HL-60 (cell line): ENCODE measurements around the gene ROBO1.

Source experiments
- DNase-seq, 2 experiments: peaks; one replicate each; pipeline ENCODE4 v3.0.0-alpha.2; 2010 to 2020; ENCODE audit warnings: low read depth in 1 of 2, low spot score in 1 of 2
- H3K27ac ChIP-seq: fragments of 250-450 bp; sonication (Bioruptor Pico); replicated peaks from 2 replicates; pipeline ENCODE4 v1.5.1; 2020; ENCODE audit warnings: mild to moderate bottlenecking, moderate library complexity
- H3K27me3 ChIP-seq: fragments of 250-450 bp; sonication (Bioruptor Pico); 2 replicates; pipeline ENCODE4 v1.5.1; 2021; ENCODE audit warnings: mild to moderate bottlenecking, moderate library complexity; ENCODE audit not compliant: insufficient read depth, poor library complexity, severe bottlenecking
- H3K4me3 ChIP-seq: replicated peaks from 2 replicates; pipeline ENCODE4 v1.5.1; 2011; ENCODE audit warnings: mild to moderate bottlenecking, control low read depth, low read length; ENCODE audit not compliant: insufficient read depth
- CTCF ChIP-seq: IDR thresholded peaks from one replicate; pipeline ENCODE4 v1.5.1; 2011; ENCODE audit warnings: low read length, control low read depth, inconsistent platforms; ENCODE audit not compliant: insufficient read depth
- GABPA ChIP-seq: IDR thresholded peaks from 2 replicates; pipeline ENCODE4 v1.6.1; 2012; ENCODE audit warnings: low read depth
- POLR2AphosphoS5 ChIP-seq: IDR thresholded peaks from 2 replicates; pipeline ENCODE4 v1.6.1; 2012; ENCODE audit warnings: low read depth
- SPI1 ChIP-seq: IDR thresholded peaks from 2 replicates; pipeline ENCODE4 v1.6.1; 2012; ENCODE audit warnings: low read depth, mild to moderate bottlenecking, borderline replicate concordance
- TF ChIP-seq, protein P1 (sequence below): IDR thresholded peaks from 2 replicates; pipeline ENCODE4 v1.6.1; 2012; ENCODE audit warnings: low read depth; ENCODE audit not compliant: insufficient replicate concordance

Gene ROBO1

GRCh38 chr3:79066481-79066880 is 701.3 kb downstream of the ROBO1 start:
- H3K4me3 ChIP-seq: no peak overlapping the region
- no peak overlapping the region for H3K27ac ChIP-seq
- no peaks in the 10 kb centered on the region for H3K27me3 ChIP-seq
- no peak for DNase-seq
- no peak for TF ChIP-seq POLR2AphosphoS5
- TF ChIP-seq, protein P1, sequence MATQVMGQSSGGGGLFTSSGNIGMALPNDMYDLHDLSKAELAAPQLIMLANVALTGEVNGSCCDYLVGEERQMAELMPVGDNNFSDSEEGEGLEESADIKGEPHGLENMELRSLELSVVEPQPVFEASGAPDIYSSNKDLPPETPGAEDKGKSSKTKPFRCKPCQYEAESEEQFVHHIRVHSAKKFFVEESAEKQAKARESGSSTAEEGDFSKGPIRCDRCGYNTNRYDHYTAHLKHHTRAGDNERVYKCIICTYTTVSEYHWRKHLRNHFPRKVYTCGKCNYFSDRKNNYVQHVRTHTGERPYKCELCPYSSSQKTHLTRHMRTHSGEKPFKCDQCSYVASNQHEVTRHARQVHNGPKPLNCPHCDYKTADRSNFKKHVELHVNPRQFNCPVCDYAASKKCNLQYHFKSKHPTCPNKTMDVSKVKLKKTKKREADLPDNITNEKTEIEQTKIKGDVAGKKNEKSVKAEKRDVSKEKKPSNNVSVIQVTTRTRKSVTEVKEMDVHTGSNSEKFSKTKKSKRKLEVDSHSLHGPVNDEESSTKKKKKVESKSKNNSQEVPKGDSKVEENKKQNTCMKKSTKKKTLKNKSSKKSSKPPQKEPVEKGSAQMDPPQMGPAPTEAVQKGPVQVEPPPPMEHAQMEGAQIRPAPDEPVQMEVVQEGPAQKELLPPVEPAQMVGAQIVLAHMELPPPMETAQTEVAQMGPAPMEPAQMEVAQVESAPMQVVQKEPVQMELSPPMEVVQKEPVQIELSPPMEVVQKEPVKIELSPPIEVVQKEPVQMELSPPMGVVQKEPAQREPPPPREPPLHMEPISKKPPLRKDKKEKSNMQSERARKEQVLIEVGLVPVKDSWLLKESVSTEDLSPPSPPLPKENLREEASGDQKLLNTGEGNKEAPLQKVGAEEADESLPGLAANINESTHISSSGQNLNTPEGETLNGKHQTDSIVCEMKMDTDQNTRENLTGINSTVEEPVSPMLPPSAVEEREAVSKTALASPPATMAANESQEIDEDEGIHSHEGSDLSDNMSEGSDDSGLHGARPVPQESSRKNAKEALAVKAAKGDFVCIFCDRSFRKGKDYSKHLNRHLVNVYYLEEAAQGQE: no peak
- TF ChIP-seq GABPA: no peak
- TF ChIP-seq SPI1: no peak
- no peak for TF ChIP-seq CTCF

DNA sequence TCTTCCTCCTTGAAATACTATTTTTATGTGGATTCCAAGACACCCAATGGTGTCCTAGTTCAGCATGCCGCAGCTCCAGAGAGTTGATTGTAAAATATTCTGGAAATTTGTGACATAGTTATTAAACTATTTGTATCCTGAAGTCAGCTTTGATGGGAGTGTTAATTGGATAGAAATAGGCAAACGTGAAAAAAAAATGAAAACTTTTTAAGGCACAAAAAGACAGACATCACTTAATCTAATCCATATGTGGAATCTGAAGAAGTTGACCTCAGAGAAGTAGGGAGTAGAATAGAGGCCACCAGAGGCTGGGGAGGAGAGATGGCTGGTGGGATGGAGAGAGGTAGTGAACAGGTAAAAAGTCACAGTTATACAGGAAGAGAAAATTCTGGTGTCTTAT is 704.2 kb downstream of the ROBO1 start:
- no peak overlapping the region for H3K27ac ChIP-seq
- TF ChIP-seq SPI1: no peak
- TF ChIP-seq, protein P1: no peak
- no peak for TF ChIP-seq CTCF
- no peak for TF ChIP-seq POLR2AphosphoS5
- no peak for TF ChIP-seq GABPA
- H3K27me3 ChIP-seq: no peaks in the 10 kb centered on the region
- DNase-seq: no peak
- no peak overlapping the region for H3K4me3 ChIP-seq

DNA sequence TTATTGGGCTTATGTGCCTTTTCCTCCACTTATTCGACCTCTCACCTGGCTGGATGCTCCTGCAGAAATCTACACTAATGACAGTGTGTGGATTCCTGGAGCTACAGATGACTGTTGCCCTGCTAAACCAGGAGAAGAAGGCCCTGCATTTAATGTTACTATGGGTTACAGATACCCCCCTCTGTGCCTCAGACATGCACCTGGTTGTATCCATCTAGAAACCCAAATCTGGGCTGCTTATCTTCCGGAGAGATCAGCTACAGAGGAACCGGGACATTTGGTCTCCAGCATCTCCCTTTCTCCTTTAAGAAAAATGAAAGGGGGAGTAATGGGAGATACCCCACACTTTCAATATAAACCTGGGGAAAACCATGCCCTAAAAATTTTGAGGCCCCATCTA is 710.0 kb downstream of the ROBO1 start:
- no peak overlapping the region for H3K4me3 ChIP-seq
- no peaks in the 10 kb centered on the region for H3K27me3 ChIP-seq
- DNase-seq: no peak
- TF ChIP-seq SPI1 (no peak), GABPA (no peak), POLR2AphosphoS5 (no peak), CTCF (no peak)
- TF ChIP-seq, protein P1: no peak
- H3K27ac ChIP-seq: no peak overlapping the region
